SK-MEL-5 (cell line): ENCODE results near the gene GPR160. TPM values are rescaled to one million over a fixed set of nuclear protein-coding genes. Genes with fewer than 3 reads are reported as not detected.

Experiments used
- small RNA-seq, 2 experiments: library from RNA; depleted of rRNA; stranded (forward); fragments of <200 nt; gene quantifications; one replicate each; pipeline ENCODE3, GENCODE V24; 2014
- total RNA-seq: library from RNA; depleted of rRNA; stranded (reverse); fragments of >200 nt; shearing (Covaris generic); gene quantifications from 2 replicates; pipeline ENCODE4 v1.2.3, GENCODE V29; 2014; rRNA removed

GPR160 gene
- total RNA-seq, 1 experiment from 2014 or later = 3.7 TPM

Small RNA genes lying within 50 kb of the gene (small RNA-seq; reads per million reads assigned to genes)
- 0 to 0.02 reads per million in 2 experiments for gene RNU4-38P

Other genes with a start within 250 kb of the GPR160 start
- gene LRRIQ4, start 225.1 kb upstream of the GPR160 start, total RNA-seq = not detected in 2 replicates
- gene LRRC34, start 225.1 kb upstream of the GPR160 start, total RNA-seq = 4.9 and 6.5 TPM in 2 replicates
- not detected in 2 replicates for gene LRRC31, start 168.1 kb upstream of the GPR160 start, total RNA-seq
- not detected in 2 replicates for gene SAMD7, start 126.4 kb upstream of the GPR160 start, total RNA-seq
- 34.6 and 35.4 TPM in 2 replicates for gene SEC62, start 71.2 kb upstream of the GPR160 start, total RNA-seq
- 11.1 and 15.8 TPM in 2 replicates for gene PHC3, start 143.7 kb downstream of the GPR160 start, total RNA-seq
- gene PRKCI, start 184.4 kb downstream of the GPR160 start, total RNA-seq = 21.8 and 23.7 TPM in 2 replicates